NCI-H510A treated with DMSO at 0.1 percent for 48 hours (cell line): Measurements from ENCODE around the gene ARHGAP24.

ENCODE experiments used
- DNase-seq: peaks from one replicate; lab custom pipeline; 2025; lab: John Stamatoyannopoulos, UW

Gene ARHGAP24

GRCh38 chr4:85474818-85475630 is at the start of gene ARHGAP24:
TSS of gene ARHGAP24 (plus strand) at chr4:85475150.
- DNase-seq = peak; percentile 96

- no peak for DNase-seq
Measured at GRCh38 chr4:85426366-85426765, 48.6 kb upstream of the ARHGAP24 start.

- DNase-seq = no peak
Measured at GRCh38 chr4:85427123-85427522, 47.8 kb upstream of the ARHGAP24 start.

GRCh38 chr4:85430226-85430625 is 44.7 kb upstream of the ARHGAP24 start:
- no peak for DNase-seq

- DNase-seq = no peak
Measured at GRCh38 chr4:85430697-85431096, 44.3 kb upstream of the ARHGAP24 start.

- no peak for DNase-seq
Measured at GRCh38 chr4:85431156-85431555, 43.8 kb upstream of the ARHGAP24 start.

GRCh38 chr4:85431881-85432485 is 43.0 kb upstream of the ARHGAP24 start:
- DNase-seq = peak; percentile 26

GRCh38 chr4:85445050-85445639 is 29.8 kb upstream of the ARHGAP24 start:
- DNase-seq = no peak

GRCh38 chr4:85446141-85446861 is 28.6 kb upstream of the ARHGAP24 start:
- no peak for DNase-seq

GRCh38 chr4:85448906-85449890 is 25.8 kb upstream of the ARHGAP24 start:
- no peak for DNase-seq

GRCh38 chr4:85452058-85452731 is 22.8 kb upstream of the ARHGAP24 start:
- DNase-seq = no peak

GRCh38 chr4:85455942-85456341 is 19.0 kb upstream of the ARHGAP24 start:
- no peak for DNase-seq

GRCh38 chr4:85457752-85458467 is 17.0 kb upstream of the ARHGAP24 start:
- no peak for DNase-seq

- peak; percentile 23 for DNase-seq
Measured at GRCh38 chr4:85459736-85460135, 15.2 kb upstream of the ARHGAP24 start.

- no peak for DNase-seq
Measured at GRCh38 chr4:85474356-85474755, 594 bp upstream of the ARHGAP24 start.

GRCh38 chr4:85475631-85476233 is 782 bp downstream of the ARHGAP24 start:
- peak; percentile 28 for DNase-seq

GRCh38 chr4:85476381-85476780 is 1.4 kb downstream of the ARHGAP24 start:
- DNase-seq = no peak

GRCh38 chr4:85477534-85477933 is 2.6 kb downstream of the ARHGAP24 start:
- no peak for DNase-seq

GRCh38 chr4:85478576-85478975 is 3.6 kb downstream of the ARHGAP24 start:
- DNase-seq = no peak
